Fibroblast of upper back skin (primary cell): ENCODE measurements around the gene CAT.

Experiments
- DNase-seq: peaks from one replicate; pipeline ENCODE4 v3.0.0-alpha.2; 2013

CAT gene

GRCh38 chr11:34461215-34461614 lies 22.5 kb downstream of the CAT start:
- no peak for DNase-seq

- DNase-seq: no peak
These were observed 25.9 kb downstream of the CAT start for GRCh38 chr11:34464591-34465051.

GRCh38 chr11:34466802-34467488 lies 28.2 kb downstream of the CAT start:
- DNase-seq: no peak

GRCh38 chr11:34468209-34468841 lies 29.6 kb downstream of the CAT start:
- DNase-seq: no peak

GRCh38 chr11:34473603-34474169 lies 35.0 kb downstream of the CAT start:
- DNase-seq: no peak

- DNase-seq: no peak
These were observed 36.9 kb downstream of the CAT start for GRCh38 chr11:34475656-34476055.

- no peak for DNase-seq
These were observed 38.1 kb downstream of the CAT start for GRCh38 chr11:34476849-34477248.

GRCh38 chr11:34478845-34479663 lies 40.3 kb downstream of the CAT start:
- DNase-seq: no peak

- no peak for DNase-seq
These were observed 41.6 kb downstream of the CAT start for GRCh38 chr11:34480314-34480713.

GRCh38 chr11:34481307-34481706 lies 42.6 kb downstream of the CAT start:
- no peak for DNase-seq

- DNase-seq: no peak
These were observed 44.6 kb downstream of the CAT start for GRCh38 chr11:34483106-34483874.

GRCh38 chr11:34487430-34487829 lies 48.7 kb downstream of the CAT start:
- no peak for DNase-seq

GRCh38 chr11:34488855-34489557 lies 50.3 kb downstream of the CAT start:
- DNase-seq: no peak

GRCh38 chr11:34490304-34490703 lies 51.6 kb downstream of the CAT start:
- DNase-seq: no peak

GRCh38 chr11:34492806-34493414 lies 54.2 kb downstream of the CAT start:
- peak; percentile 65 for DNase-seq

- no peak for DNase-seq
These were observed 54.7 kb downstream of the CAT start for GRCh38 chr11:34493468-34493867.

GRCh38 chr11:34493926-34494595 lies 55.3 kb downstream of the CAT start:
- DNase-seq: no peak

- DNase-seq: no peak
These were observed 56.5 kb downstream of the CAT start for GRCh38 chr11:34495239-34495723.

- DNase-seq: no peak
These were observed 57.1 kb downstream of the CAT start for GRCh38 chr11:34495724-34496377.
